ENCODE data around the gene AP4B1.

GRCh38 chr1:113846391-113847035 lies 58.1 kb downstream of the AP4B1 start:
- TF ChIP-seq POLR2A (IDR thresholded peaks at IDR 0.05) (no peak), CTCF (IDR thresholded peaks at IDR 0.05) (no peak), EP300 (IDR thresholded peaks at IDR 0.05) (no peak)
